WTC11 (cell line): ENCODE measurements around the gene BCL7C.

Experiments
- FOXK1 ChIP-seq: sonication (generic); formaldehyde crosslinking; IDR thresholded peaks from 2 replicates; pipeline ENCODE4 v1.8.0; 2022; ENCODE audit warnings: mild to moderate bottlenecking, moderate library complexity, missing genetic modification reagents
- RELA ChIP-seq: sonication (generic); formaldehyde crosslinking; IDR thresholded peaks from 2 replicates; pipeline ENCODE4 v1.8.1; 2022; ENCODE audit warnings: missing genetic modification reagents, mild to moderate bottlenecking, borderline replicate concordance
- SP1 ChIP-seq: sonication (generic); formaldehyde crosslinking; conservative IDR thresholded peaks from 2 replicates; pipeline ENCODE4 v1.8.1; 2022; ENCODE audit warnings: missing genetic modification reagents
- ZBTB21 ChIP-seq: sonication (generic); formaldehyde crosslinking; IDR thresholded peaks from 2 replicates; pipeline ENCODE4 v1.8.1; 2023; ENCODE audit warnings: mild to moderate bottlenecking, missing genetic modification reagents, borderline replicate concordance
- ZNF121 ChIP-seq: sonication (generic); formaldehyde crosslinking; IDR thresholded peaks from 2 replicates; pipeline ENCODE4 v1.8.0; 2023; ENCODE audit warnings: missing genetic modification reagents
- TF ChIP-seq, protein P1 (sequence below): fragments of 200-600 bp; IDR thresholded peaks from 2 replicates; pipeline ENCODE4 v1.8.0; 2022; ENCODE audit warnings: antibody characterized with exemption
- TF ChIP-seq, protein P2 (sequence below): fragments of 250-450 bp; sonication (Bioruptor Pico); IDR thresholded peaks from 2 replicates; pipeline ENCODE4 v1.9.0; 2021; ENCODE audit warnings: mild to moderate bottlenecking
- TF ChIP-seq, protein P3 (sequence below): sonication (generic); formaldehyde crosslinking; IDR thresholded peaks from 2 replicates; pipeline ENCODE4 v1.8.0; 2022; ENCODE audit warnings: missing genetic modification reagents

DNA sequence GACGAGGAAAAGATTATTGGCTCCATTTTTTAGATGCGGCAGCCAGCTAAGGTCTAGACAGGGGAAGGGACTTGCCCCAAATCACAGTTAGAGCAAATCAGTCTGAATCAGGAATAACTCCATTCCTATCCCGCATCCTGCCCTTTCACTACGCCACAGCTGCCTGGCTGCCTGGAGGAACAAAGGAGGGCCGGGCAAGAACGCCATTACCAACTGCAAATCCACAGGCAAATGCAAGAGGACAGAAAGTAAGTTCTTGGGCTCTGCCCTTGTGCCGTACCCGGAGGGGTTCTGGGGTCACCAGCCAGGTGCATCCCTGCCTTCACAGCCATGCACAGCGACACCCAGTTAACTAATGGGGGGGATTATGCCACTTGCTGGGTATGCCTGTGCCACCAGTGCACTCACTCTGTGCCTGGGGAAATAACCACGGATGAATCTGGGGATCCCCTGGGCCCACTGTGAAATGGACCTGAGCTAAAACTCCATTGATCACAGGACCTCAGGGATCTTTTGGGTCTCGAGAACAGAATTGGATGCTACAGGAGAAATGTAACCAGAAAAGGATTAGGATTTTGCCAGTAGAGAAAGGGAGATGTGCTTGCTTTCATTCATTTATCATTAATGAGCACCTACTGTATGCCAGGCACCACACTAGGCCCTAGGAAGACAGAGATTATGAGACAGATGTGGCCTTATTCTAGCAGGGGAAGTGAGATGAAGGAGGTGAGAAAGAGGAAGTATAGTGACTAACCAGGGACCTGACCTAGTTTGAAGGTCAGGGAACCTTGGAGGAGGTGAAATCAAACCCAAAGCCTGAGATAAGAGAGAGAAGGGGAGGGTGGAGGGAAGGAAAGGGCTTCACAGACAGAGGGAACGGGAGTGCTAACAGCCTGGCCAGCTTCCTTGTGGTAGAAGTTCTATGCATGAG, 17.7 kb downstream of the BCL7C start:
- TF ChIP-seq FOXK1 (CRISPR knock-in tag) (no peak), RELA (no peak), SP1 (CRISPR knock-in tag) (no peak), ZNF121 (CRISPR knock-in tag) (no peak), ZBTB21 (CRISPR knock-in tag) (no peak)
- TF ChIP-seq, protein P1, sequence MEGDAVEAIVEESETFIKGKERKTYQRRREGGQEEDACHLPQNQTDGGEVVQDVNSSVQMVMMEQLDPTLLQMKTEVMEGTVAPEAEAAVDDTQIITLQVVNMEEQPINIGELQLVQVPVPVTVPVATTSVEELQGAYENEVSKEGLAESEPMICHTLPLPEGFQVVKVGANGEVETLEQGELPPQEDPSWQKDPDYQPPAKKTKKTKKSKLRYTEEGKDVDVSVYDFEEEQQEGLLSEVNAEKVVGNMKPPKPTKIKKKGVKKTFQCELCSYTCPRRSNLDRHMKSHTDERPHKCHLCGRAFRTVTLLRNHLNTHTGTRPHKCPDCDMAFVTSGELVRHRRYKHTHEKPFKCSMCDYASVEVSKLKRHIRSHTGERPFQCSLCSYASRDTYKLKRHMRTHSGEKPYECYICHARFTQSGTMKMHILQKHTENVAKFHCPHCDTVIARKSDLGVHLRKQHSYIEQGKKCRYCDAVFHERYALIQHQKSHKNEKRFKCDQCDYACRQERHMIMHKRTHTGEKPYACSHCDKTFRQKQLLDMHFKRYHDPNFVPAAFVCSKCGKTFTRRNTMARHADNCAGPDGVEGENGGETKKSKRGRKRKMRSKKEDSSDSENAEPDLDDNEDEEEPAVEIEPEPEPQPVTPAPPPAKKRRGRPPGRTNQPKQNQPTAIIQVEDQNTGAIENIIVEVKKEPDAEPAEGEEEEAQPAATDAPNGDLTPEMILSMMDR = no peak
- TF ChIP-seq, protein P2, sequence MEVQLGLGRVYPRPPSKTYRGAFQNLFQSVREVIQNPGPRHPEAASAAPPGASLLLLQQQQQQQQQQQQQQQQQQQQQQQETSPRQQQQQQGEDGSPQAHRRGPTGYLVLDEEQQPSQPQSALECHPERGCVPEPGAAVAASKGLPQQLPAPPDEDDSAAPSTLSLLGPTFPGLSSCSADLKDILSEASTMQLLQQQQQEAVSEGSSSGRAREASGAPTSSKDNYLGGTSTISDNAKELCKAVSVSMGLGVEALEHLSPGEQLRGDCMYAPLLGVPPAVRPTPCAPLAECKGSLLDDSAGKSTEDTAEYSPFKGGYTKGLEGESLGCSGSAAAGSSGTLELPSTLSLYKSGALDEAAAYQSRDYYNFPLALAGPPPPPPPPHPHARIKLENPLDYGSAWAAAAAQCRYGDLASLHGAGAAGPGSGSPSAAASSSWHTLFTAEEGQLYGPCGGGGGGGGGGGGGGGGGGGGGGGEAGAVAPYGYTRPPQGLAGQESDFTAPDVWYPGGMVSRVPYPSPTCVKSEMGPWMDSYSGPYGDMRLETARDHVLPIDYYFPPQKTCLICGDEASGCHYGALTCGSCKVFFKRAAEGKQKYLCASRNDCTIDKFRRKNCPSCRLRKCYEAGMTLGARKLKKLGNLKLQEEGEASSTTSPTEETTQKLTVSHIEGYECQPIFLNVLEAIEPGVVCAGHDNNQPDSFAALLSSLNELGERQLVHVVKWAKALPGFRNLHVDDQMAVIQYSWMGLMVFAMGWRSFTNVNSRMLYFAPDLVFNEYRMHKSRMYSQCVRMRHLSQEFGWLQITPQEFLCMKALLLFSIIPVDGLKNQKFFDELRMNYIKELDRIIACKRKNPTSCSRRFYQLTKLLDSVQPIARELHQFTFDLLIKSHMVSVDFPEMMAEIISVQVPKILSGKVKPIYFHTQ (CRISPR knock-in tag) = no peak
- TF ChIP-seq, protein P3, sequence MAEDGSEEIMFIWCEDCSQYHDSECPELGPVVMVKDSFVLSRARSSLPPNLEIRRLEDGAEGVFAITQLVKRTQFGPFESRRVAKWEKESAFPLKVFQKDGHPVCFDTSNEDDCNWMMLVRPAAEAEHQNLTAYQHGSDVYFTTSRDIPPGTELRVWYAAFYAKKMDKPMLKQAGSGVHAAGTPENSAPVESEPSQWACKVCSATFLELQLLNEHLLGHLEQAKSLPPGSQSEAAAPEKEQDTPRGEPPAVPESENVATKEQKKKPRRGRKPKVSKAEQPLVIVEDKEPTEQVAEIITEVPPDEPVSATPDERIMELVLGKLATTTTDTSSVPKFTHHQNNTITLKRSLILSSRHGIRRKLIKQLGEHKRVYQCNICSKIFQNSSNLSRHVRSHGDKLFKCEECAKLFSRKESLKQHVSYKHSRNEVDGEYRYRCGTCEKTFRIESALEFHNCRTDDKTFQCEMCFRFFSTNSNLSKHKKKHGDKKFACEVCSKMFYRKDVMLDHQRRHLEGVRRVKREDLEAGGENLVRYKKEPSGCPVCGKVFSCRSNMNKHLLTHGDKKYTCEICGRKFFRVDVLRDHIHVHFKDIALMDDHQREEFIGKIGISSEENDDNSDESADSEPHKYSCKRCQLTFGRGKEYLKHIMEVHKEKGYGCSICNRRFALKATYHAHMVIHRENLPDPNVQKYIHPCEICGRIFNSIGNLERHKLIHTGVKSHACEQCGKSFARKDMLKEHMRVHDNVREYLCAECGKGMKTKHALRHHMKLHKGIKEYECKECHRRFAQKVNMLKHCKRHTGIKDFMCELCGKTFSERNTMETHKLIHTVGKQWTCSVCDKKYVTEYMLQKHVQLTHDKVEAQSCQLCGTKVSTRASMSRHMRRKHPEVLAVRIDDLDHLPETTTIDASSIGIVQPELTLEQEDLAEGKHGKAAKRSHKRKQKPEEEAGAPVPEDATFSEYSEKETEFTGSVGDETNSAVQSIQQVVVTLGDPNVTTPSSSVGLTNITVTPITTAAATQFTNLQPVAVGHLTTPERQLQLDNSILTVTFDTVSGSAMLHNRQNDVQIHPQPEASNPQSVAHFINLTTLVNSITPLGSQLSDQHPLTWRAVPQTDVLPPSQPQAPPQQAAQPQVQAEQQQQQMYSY (CRISPR knock-in tag) = peak; percentile 53
